D721Med (cell line): ENCODE results near the gene NSMCE1.

Experiments
- DNase-seq: peaks from one replicate; pipeline ENCODE4 v3.0.0; 2011; ENCODE audit warnings: low spot score; ENCODE audit not compliant: insufficient read length
- FAIRE-seq: peaks from 2 replicates; lab custom pipeline; 2011; peaks lifted over from hg19 to GRCh38; lab: Jason Lieb, UNC
- TF ChIP-seq, protein P1 (sequence below): IDR thresholded peaks from 2 replicates; pipeline ENCODE4 v1.5.1; 2012; ENCODE audit warnings: mild to moderate bottlenecking, control low read depth; ENCODE audit not compliant: insufficient read depth; ENCODE audit errors: missing control alignments

NSMCE1 gene

GRCh38 chr16:27223226-27223610 is 45.4 kb downstream of the NSMCE1 start:
- DNase-seq (no peak), FAIRE-seq (no peak)
- TF ChIP-seq, protein P1, sequence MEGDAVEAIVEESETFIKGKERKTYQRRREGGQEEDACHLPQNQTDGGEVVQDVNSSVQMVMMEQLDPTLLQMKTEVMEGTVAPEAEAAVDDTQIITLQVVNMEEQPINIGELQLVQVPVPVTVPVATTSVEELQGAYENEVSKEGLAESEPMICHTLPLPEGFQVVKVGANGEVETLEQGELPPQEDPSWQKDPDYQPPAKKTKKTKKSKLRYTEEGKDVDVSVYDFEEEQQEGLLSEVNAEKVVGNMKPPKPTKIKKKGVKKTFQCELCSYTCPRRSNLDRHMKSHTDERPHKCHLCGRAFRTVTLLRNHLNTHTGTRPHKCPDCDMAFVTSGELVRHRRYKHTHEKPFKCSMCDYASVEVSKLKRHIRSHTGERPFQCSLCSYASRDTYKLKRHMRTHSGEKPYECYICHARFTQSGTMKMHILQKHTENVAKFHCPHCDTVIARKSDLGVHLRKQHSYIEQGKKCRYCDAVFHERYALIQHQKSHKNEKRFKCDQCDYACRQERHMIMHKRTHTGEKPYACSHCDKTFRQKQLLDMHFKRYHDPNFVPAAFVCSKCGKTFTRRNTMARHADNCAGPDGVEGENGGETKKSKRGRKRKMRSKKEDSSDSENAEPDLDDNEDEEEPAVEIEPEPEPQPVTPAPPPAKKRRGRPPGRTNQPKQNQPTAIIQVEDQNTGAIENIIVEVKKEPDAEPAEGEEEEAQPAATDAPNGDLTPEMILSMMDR, result no peak

DNA sequence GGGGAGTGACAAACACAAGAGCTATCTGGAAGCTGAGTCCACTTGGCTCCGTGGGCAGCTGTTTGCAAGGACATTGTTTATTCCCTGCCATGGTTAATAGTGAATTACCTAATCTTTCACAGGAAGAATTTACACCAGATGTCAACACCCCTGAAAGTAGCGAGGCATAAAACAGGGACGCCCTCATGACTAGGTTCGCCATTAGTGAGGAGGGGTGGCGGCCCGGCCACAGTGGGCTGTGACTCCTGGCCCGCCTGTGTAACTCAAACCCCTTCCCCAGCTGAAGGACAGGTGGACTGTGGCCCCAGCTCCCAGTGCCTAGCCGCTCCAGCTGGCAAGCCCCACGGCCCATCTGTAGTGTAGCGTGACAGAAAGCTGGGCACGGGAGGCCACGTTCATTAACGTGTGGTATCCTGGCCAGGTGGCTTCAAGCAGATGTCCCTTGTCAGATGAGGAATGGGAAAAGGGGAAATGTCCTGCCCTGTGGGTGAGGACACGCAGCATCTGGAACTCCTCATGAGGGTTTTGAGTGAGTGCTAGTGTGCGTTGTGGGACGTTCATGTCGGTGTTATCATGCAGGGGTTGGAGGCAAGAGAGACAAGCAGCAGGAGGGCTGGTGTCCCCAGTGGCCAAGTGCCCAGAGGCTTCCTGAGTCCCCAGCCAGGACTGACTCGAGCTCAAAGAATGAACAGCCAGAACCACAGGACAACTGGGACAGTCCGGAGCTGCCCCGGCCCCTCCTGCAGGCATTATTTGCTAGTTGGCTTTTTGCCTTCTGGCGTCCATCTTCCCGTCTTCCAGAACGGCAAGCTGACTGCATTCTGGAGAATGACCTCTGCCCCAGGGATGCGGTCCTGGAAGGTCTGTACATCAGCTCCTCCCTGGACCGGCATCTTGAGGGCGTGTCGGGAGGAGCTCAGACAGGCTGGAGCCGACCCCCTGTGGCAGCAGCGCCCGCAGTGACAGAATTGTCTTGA is 46.0 kb downstream of the NSMCE1 start:
- TF ChIP-seq, protein P1, result no peak

GRCh38 chr16:27221576-27222248 is 46.9 kb downstream of the NSMCE1 start:
- TF ChIP-seq, protein P1, result no peak
- DNase-seq (no peak), FAIRE-seq (no peak)

More for the DNA sequence above, 46.0 kb downstream of the NSMCE1 start:
- FAIRE-seq, result no peak
- DNase-seq, result no peak

GRCh38 chr16:27220991-27221390 is 47.6 kb downstream of the NSMCE1 start:
- no peak for FAIRE-seq
- no peak for DNase-seq
- TF ChIP-seq, protein P1, result no peak

- TF ChIP-seq, protein P1, result no peak
- FAIRE-seq (no peak), DNase-seq (no peak)
These were observed 48.0 kb downstream of the NSMCE1 start for GRCh38 chr16:27220527-27220926.

- no peak for DNase-seq
- no peak for FAIRE-seq
These were observed 48.5 kb downstream of the NSMCE1 start for GRCh38 chr16:27220120-27220519.

More at GRCh38 chr16:27220120-27220519, 48.5 kb downstream of the NSMCE1 start:
- TF ChIP-seq, protein P1, result no peak
